HG02759 (cell line): Measurements from ENCODE around the gene DPH2.
A peak's percentile ranks its signal among the peaks of the same experiment; 100 is the strongest.

Source experiments
- ATAC-seq: cut with Tn5 transposase; IDR thresholded peaks from one replicate; pipeline ENCODE4 v1.9.1; 2021; ENCODE audit warnings: mild to moderate bottlenecking, moderate library complexity; ENCODE audit not compliant: unreplicated experiment

The DPH2 gene, protein sequence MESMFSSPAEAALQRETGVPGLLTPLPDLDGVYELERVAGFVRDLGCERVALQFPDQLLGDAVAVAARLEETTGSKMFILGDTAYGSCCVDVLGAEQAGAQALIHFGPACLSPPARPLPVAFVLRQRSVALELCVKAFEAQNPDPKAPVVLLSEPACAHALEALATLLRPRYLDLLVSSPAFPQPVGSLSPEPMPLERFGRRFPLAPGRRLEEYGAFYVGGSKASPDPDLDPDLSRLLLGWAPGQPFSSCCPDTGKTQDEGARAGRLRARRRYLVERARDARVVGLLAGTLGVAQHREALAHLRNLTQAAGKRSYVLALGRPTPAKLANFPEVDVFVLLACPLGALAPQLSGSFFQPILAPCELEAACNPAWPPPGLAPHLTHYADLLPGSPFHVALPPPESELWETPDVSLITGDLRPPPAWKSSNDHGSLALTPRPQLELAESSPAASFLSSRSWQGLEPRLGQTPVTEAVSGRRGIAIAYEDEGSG

GRCh38 chr1:43969746-43970466, at the start of gene DPH2:
Gene DPH2 (plus strand): TSS chr1:43970010. CDS start chr1:43970176, 166 bp downstream.
- peak; percentile 84 for ATAC-seq

GRCh38 chr1:43921022-43921421, 48.8 kb upstream of the DPH2 start:
- no peak for ATAC-seq

- no peak for ATAC-seq
Observed at GRCh38 chr1:43924516-43924915, 45.3 kb upstream of the DPH2 start.

DNA sequence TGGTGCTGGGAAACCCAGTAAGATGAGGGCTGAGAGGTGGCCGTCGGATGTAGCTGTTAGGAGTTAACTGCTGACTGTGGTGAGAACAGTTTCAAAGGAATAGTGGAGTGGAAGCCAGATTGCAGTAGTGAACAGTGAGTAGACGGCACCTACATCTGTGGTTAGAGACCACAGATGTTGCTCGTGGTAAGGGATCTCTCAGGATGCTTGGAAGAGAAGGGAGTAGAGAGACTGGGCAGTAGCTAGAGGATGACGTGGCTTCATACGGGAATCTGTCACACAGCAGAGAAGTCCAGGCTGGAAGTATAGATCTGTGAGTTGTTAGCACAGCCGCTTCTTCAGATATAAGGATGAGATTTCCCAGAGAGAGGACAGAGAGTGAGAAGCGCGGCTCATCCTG, 44.0 kb upstream of the DPH2 start:
- no peak for ATAC-seq

GRCh38 chr1:43930168-43930948, 39.5 kb upstream of the DPH2 start:
- ATAC-seq = no peak

GRCh38 chr1:43930949-43931275, 38.9 kb upstream of the DPH2 start:
- no peak for ATAC-seq

DNA sequence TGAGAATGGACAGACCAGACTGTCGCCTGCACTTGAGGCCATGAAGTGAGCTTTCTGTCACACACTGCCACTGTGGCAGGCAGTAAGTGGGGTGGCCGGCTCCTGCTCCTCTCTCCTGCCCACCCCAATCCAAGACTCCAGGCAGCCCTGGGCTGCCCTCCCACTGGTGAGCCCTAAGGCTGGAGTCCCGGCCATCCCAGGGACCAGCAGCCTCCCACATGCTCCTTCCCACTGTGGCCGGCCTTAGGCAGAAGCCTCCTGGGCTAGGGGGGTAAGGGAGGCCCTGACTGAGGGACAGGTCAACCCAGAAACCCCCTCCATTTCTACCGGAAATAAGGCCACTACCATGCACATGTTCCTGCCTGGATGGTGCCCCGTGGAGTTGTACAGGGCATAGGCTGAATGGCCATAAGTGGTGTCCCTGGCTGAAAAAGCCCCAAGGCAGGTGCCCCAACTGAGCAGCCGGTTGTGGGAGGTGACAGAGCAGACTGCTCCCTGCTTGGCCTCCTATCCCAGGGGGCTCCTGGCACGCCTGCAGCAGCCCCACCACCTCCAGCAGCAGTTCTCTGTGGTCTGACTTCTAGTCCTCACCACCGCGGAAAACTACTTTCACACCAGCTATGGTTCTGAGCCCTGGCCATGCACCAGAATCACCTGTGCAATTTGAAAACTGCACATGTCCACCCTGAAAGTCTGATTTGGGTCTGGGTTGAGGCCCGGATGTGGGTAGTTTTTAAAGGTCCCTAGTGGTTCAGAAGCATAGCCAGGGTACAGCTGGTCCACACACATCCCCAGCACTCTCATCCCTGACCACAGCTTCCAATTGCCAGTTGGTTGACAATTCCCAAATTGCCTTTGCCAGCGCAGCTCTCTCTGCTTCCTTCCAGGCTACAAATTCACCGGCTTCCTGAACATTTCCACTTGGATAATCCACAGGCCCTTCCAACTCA, 37.8 kb upstream of the DPH2 start:
- no peak for ATAC-seq

DNA sequence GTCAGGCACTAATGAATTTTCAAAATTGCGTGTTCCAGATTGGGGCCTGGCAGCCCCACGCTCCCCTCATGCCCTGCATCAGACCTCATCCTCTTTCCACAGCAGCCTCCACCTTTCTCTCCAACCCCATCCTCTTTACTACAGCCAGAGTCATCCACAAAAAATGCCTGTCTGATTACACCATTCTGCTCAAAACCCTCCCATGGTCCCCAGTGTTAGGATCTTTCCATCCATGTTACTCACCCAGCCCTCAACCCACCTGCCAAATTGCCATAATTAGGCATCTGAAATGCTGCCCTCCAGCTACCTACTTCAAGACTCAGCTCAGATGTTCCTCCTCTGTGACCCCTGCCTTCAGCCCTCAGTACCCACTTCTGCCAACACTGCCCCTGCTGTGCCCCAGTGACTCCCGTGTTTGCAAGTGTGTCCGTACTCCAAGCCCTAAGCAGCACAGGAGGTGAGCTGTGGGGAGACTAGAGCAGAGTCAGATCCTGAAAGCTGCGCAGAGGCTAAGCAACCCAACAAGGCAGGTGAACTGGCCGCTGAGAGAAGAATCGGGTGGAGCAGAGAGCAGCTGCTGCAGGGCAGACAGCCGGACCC, 36.9 kb upstream of the DPH2 start:
- no peak for ATAC-seq

DNA sequence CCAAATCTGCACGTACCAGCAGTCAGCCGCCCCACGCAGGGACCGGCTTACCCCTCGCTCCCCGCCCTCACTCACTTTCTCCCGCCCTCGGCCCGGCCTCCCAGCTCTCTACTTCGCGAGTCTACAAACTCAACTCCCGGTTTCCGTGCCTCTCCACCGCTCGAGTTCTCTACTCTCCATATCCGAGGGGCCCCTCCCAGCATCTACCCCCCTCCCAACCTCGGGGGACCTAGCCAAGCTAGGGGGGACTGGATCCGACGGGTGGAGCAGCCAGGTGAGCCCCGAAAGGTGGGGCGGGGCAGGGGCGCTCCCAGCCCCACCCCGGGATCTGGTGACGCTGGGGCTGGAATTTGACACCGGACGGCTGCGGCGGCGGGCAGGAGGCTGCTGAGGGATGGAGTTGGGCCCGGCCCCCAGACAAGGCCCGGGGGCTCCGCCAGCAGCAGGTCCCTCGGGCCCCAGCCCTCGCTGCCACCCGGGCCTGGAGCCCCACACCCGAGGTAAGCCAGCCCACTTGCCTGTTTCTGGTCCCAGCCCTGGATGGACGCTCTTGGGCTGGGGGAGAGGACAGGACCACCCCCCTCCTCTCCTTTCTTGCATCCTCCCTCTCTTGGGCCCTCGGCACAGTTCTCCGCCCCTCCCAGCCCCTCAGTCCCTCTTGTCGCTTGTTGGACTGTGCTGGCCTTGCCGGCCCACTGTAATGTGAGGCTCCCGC, 36.3 kb upstream of the DPH2 start, which contains the start of gene ARTN:
TSS of gene ARTN (plus strand) at position 416 of the 715 bp plus-strand sequence. CDS start 1,856 bp downstream, outside the sequence.
- ATAC-seq = no peak

DNA sequence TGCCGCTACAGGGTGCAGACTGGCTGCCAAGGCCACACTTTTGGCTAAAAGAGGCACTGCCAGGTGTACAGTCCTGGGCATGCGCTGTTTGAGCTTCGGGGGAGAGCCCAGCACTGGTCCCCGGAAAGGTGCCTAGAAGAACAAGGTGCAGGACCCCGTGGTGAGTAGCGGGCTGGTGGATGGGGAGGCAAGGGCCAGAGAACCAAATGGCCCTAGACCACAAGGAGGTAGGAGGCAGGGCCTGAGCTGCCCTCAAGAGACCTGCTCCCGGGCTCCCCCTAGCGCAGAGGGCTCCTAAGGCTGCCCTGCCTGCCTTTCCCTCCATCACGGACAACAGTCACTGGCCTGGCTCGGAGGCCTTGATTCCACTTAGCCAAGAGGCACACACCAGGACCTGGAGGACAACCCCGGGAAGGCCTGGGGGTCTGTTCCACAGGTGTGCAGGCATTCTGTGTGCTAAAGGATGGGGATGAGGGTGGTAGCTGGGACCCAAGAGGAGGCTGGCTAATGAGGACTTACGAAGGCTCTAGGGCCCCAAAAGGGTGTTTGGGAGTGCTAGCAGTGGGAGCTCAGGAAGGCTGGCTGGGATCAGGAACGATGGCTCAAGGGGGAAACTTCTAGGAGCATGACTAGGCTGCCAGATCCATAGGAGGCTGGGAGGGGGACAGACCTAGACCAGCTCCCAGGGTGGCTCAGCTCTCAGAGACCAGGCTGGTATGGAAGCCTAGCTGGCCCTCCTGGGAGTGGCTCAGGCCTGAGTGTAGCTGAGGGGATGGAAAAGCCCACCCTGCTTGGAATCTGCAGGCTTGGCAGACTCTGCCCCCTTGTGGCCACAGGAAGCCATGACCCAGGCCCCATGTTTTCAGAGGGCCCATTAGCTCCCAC, 35.5 kb upstream of the DPH2 start:
- ATAC-seq = no peak

GRCh38 chr1:43934986-43935324, 34.9 kb upstream of the DPH2 start:
- ATAC-seq = no peak

GRCh38 chr1:43935711-43936427, 33.9 kb upstream of the DPH2 start:
- no peak for ATAC-seq

DNA sequence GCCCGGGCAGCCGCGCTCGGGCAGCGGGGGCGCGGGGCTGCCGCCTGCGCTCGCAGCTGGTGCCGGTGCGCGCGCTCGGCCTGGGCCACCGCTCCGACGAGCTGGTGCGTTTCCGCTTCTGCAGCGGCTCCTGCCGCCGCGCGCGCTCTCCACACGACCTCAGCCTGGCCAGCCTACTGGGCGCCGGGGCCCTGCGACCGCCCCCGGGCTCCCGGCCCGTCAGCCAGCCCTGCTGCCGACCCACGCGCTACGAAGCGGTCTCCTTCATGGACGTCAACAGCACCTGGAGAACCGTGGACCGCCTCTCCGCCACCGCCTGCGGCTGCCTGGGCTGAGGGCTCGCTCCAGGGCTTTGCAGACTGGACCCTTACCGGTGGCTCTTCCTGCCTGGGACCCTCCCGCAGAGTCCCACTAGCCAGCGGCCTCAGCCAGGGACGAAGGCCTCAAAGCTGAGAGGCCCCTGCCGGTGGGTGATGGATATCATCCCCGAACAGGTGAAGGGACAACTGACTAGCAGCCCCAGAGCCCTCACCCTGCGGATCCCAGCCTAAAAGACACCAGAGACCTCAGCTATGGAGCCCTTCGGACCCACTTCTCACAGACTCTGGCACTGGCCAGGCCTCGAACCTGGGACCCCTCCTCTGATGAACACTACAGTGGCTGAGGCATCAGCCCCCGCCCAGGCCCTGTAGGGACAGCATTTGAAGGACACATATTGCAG, 33.2 kb upstream of the DPH2 start:
- no peak for ATAC-seq

- ATAC-seq = no peak
Observed at GRCh38 chr1:43937179-43937865, 32.5 kb upstream of the DPH2 start.

- no peak for ATAC-seq
Observed at GRCh38 chr1:43938383-43938782, 31.4 kb upstream of the DPH2 start.

GRCh38 chr1:43938892-43939587, 30.8 kb upstream of the DPH2 start:
- ATAC-seq = no peak
